Breast epithelium (tissue), 3 donors: Measurements from ENCODE around the gene DPYD.

Experiments used
- POLR2A ChIP-seq: fragments of 450-650 bp; IDR thresholded peaks from one replicate; pipeline ENCODE4 v1.6.1; 2016; ENCODE audit warnings: antibody characterized with exemption, mild to moderate bottlenecking, moderate library complexity
- POLR2AphosphoS5 ChIP-seq, 3 donors: sonication (generic); formaldehyde crosslinking; IDR thresholded peaks; one replicate each; pipeline ENCODE4 v1.6.1; 2017; ENCODE audit warnings: antibody characterized with exemption in 3 of 3
- TF ChIP-seq, protein P1 (sequence below), 3 donors: fragments of 450-650 bp; IDR thresholded peaks; one replicate each; pipeline ENCODE4 v1.5.1; 2016 to 2017; ENCODE audit warnings: antibody characterized with exemption in 3 of 3, mild to moderate bottlenecking in 3 of 3, moderate library complexity in 3 of 3

DNA sequence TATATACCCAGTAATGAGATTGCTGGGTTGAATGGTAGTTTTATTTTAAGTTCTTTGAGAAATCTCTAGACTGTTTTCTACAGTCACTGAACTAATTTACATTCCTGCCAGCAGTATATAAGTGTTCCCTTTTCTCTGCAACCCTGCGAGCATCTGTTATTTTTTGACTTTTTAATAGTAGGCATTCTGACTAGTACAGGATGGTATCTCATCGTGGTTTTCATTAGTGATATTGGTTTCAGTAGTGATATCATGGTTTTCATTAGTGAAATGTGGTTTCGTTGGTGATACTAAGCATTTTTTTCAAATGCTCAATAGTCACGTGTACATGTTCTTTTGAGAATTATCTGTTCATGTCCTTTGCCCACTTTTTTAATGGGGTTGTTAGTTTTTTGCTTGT lies 882.4 kb downstream of the DPYD start:
- TF ChIP-seq, protein P1, sequence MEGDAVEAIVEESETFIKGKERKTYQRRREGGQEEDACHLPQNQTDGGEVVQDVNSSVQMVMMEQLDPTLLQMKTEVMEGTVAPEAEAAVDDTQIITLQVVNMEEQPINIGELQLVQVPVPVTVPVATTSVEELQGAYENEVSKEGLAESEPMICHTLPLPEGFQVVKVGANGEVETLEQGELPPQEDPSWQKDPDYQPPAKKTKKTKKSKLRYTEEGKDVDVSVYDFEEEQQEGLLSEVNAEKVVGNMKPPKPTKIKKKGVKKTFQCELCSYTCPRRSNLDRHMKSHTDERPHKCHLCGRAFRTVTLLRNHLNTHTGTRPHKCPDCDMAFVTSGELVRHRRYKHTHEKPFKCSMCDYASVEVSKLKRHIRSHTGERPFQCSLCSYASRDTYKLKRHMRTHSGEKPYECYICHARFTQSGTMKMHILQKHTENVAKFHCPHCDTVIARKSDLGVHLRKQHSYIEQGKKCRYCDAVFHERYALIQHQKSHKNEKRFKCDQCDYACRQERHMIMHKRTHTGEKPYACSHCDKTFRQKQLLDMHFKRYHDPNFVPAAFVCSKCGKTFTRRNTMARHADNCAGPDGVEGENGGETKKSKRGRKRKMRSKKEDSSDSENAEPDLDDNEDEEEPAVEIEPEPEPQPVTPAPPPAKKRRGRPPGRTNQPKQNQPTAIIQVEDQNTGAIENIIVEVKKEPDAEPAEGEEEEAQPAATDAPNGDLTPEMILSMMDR (IDR thresholded peaks at IDR 0.05), result no peak
- TF ChIP-seq POLR2A, result no peak
- TF ChIP-seq POLR2AphosphoS5 (IDR thresholded peaks at IDR 0.05), result no peak
